ENCODE results near the gene BDH2. TPM values are rescaled to one million over a fixed set of nuclear protein-coding genes. Genes with fewer than 3 reads are reported as not detected.

Gene BDH2
- total RNA-seq, 1 experiment from 2014 or later: 17.6 TPM

DNA sequence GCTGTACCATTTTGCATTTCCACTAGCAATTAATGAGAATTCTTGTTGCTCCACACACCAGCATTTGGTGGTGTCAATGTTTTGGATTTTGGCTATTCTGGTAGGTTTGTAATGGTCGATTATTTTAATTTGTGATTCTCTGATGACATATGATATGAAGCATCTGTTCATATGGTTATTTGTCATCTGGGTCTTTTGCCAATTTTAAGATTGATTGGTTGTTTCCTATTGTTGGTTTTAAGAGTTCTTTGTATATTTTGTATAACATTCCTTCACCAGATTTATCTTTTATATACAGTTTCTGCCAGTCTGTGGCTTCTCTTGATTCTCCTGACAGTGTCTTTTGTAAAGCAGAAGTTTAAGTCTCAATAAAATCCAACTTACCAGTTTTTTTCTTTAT, 18.5 kb upstream of the BDH2 start:
- no peaks in the 10 kb centered on the region for H3K27me3 Mint-ChIP-seq (ENCODE audit: insufficient read depth, unreplicated experiment)
- peaks cover 13% of the 10 kb centered on the region for H3K36me3 Mint-ChIP-seq (ENCODE audit: insufficient read depth, unreplicated experiment)
- H3K9me3 Mint-ChIP-seq (ENCODE audit: unreplicated experiment): no peaks in the 10 kb centered on the region
- no peak overlapping the region for H3K27ac Mint-ChIP-seq (ENCODE audit: low read depth, unreplicated experiment)
- ChIA-PET POLR2A (no interaction called here), CTCF (no interaction called here)
- no TSS peak for BruUV-seq (replicated peaks)
- TF ChIP-seq, protein P1, sequence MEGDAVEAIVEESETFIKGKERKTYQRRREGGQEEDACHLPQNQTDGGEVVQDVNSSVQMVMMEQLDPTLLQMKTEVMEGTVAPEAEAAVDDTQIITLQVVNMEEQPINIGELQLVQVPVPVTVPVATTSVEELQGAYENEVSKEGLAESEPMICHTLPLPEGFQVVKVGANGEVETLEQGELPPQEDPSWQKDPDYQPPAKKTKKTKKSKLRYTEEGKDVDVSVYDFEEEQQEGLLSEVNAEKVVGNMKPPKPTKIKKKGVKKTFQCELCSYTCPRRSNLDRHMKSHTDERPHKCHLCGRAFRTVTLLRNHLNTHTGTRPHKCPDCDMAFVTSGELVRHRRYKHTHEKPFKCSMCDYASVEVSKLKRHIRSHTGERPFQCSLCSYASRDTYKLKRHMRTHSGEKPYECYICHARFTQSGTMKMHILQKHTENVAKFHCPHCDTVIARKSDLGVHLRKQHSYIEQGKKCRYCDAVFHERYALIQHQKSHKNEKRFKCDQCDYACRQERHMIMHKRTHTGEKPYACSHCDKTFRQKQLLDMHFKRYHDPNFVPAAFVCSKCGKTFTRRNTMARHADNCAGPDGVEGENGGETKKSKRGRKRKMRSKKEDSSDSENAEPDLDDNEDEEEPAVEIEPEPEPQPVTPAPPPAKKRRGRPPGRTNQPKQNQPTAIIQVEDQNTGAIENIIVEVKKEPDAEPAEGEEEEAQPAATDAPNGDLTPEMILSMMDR (IDR thresholded peaks at IDR 0.05; ENCODE audit: unreplicated experiment): no peak
- no peaks in the 10 kb centered on the region for H3K4me1 Mint-ChIP-seq (ENCODE audit: insufficient read depth, unreplicated experiment)
- no peak for DNase-seq (ENCODE audit: unreplicated experiment)
- intact Hi-C loops (cut with micrococcal nuclease): no loop called here
- H3K4me3 Mint-ChIP-seq (ENCODE audit: unreplicated experiment): no peak overlapping the region

DNA sequence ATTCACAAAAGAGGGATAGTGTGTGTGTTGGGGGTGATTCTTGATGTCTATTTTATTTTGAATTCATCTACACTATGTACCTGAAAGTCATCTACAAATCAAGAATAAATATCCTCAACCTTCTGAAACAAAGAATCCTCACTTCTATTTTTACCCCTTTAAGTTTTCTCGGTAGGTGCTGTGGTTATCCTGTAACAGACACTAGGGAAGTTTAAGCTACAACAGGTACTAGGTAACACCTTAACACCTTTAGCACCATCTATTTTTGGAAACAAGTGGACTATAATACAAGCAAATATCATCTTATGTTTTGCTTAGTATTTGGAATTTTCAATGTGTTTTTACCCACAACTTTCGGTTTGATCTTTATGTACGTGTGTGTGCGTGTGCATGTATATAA, 12.0 kb upstream of the BDH2 start:
- H3K4me1 Mint-ChIP-seq (ENCODE audit: insufficient read depth, unreplicated experiment): no peaks in the 10 kb centered on the region
- no peak overlapping the region for H3K27ac Mint-ChIP-seq (ENCODE audit: low read depth, unreplicated experiment)
- H3K9me3 Mint-ChIP-seq (ENCODE audit: unreplicated experiment): no peaks in the 10 kb centered on the region
- TF ChIP-seq, protein P1 (IDR thresholded peaks at IDR 0.05; ENCODE audit: unreplicated experiment): no peak
- DNase-seq (ENCODE audit: unreplicated experiment): no peak
- BruUV-seq (replicated peaks): no TSS peak
- ChIA-PET CTCF (no interaction called here), POLR2A (interaction anchor here (0.9 to 2.1 kb wide), 2 partner anchors 11 to 12 kb away, joined by 3 to 10 read pairs; partner anchors contain the start of gene BDH2)
- no peaks in the 10 kb centered on the region for H3K27me3 Mint-ChIP-seq (ENCODE audit: insufficient read depth, unreplicated experiment)
- H3K4me3 Mint-ChIP-seq (ENCODE audit: unreplicated experiment): no peak overlapping the region
- H3K36me3 Mint-ChIP-seq (ENCODE audit: insufficient read depth, unreplicated experiment): peaks cover 5% of the 10 kb centered on the region
- intact Hi-C loops (cut with micrococcal nuclease): no loop called here

DNA sequence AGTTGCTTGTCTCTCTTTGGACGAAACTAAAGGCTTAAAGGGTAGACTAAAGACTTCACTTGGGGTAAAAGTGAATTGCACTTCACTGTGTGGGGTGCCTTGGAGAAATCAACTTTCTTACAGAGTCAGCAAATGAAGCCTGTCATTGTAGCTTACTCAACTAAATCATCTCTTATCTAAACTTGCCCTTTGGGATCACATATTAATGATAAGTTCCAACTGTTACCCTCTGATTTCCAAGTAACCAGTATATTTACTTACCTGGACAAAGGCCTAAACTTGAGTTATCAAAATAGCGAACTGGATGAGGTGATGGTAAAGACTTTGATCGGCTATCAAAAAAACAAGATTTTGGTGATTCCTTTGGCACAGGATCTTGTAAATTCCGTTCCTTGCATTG, 8.9 kb upstream of the BDH2 start:
- Mint-ChIP-seq H3K27ac (ENCODE audit: low read depth, unreplicated experiment) (no peak overlapping the region), H3K9me3 (ENCODE audit: unreplicated experiment) (no peaks in the 10 kb centered on the region), H3K4me3 (ENCODE audit: unreplicated experiment) (no peak overlapping the region), H3K4me1 (ENCODE audit: insufficient read depth, unreplicated experiment) (no peaks in the 10 kb centered on the region), H3K36me3 (ENCODE audit: insufficient read depth, unreplicated experiment) (peaks cover 9% of the 10 kb centered on the region), H3K27me3 (ENCODE audit: insufficient read depth, unreplicated experiment) (no peaks in the 10 kb centered on the region)
- BruUV-seq (replicated peaks): no TSS peak
- ChIA-PET CTCF (interaction anchor here (0.7 to 1.1 kb wide), 3 partner anchors 8 to 241 kb away, joined by 3 to 5 read pairs (median 4); partner anchors contain the start of gene BDH2), POLR2A (interaction anchor here (2.0 kb wide), 1 partner anchor 8 kb away, joined by 10 read pairs; the partner anchor contains the start of gene BDH2)
- DNase-seq (ENCODE audit: unreplicated experiment): no peak
- TF ChIP-seq, protein P1 (IDR thresholded peaks at IDR 0.05; ENCODE audit: unreplicated experiment): no peak
- intact Hi-C loops (cut with micrococcal nuclease): no loop called here

DNA sequence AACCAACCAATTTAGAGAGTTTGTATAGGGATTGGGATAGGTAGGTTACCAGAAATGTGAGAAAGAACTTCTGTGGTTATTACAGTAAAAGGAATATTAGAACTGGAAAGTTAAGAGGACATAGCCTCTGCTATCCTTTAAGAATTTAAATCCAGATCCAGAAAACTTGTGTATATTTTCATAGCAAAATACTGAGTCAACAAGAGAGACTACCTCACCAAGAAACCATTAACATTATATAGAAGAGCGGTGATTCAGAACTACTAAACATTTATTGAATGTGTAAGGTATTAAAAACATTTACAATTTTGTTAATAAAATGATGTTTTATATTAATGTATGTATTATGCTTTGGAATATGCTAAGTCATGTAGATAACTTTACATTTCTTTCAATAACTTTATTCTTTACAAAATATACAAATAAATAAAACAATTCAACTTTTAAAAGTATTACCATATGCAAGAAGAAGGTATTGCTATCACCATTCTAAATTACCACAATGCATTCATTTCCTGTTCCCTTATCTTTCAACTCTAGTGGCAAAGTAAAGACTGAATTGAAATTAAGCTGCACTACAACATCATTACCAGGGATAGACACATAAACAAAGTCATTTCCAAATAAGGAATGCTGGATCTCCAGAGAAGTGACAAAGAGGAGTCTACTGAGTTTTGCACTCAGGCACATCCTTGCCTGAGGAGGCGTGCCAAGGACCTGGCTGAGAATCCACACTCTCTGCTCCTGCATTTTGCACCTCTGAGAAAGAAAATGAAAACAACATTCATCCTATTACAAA, 6.1 kb upstream of the BDH2 start:
- CTCF ChIA-PET: no interaction called here
- Mint-ChIP-seq H3K4me1 (ENCODE audit: insufficient read depth, unreplicated experiment) (no peaks in the 10 kb centered on the region), H3K27ac (ENCODE audit: low read depth, unreplicated experiment) (no peak overlapping the region), H3K36me3 (ENCODE audit: insufficient read depth, unreplicated experiment) (peaks cover 9% of the 10 kb centered on the region), H3K9me3 (ENCODE audit: unreplicated experiment) (no peaks in the 10 kb centered on the region), H3K27me3 (ENCODE audit: insufficient read depth, unreplicated experiment) (no peaks in the 10 kb centered on the region), H3K4me3 (ENCODE audit: unreplicated experiment) (no peak overlapping the region)
- TF ChIP-seq, protein P1 (IDR thresholded peaks at IDR 0.05; ENCODE audit: unreplicated experiment): no peak
- no peak for DNase-seq (ENCODE audit: unreplicated experiment)
- intact Hi-C loops (cut with micrococcal nuclease): no loop called here
- no TSS peak for BruUV-seq (replicated peaks)
- POLR2A ChIA-PET: interaction anchor here (1.1 kb wide), 1 partner anchor 345 kb away, joined by 3 read pairs; the partner anchor contains the start of gene MANBA
